WTC11 (cell line): Measurements from ENCODE around the gene SLC43A3. TPM values are rescaled to one million over a fixed set of nuclear protein-coding genes. Genes with fewer than 3 reads are reported as not detected.

Experiments used
- ATAC-seq: fragments of 200-7000 bp; cut with Tn5 transposase; 2 replicates; pipeline ENCODE4 v1.10.0; 2021; ENCODE audit warnings: mild to moderate bottlenecking, moderate library complexity
- CTCF ChIA-PET: fragments of 300-600 bp; sonication (Branson Sonifier 250); formaldehyde crosslinking; loops from one replicate; lab custom pipeline; 2021; ENCODE audit warnings: antibody characterized with exemption; lab: Charles Lee
- POLR2A ChIA-PET: fragments of 350-600 bp; sonication (Branson Sonifier 250); formaldehyde crosslinking; loops from one replicate; lab custom pipeline; 2021; ENCODE audit warnings: antibody characterized with exemption; lab: Charles Lee
- DNase-seq: peaks from one replicate; pipeline ENCODE4 v3.0.0; 2021; ENCODE audit warnings: low spot score
- H3K27ac Mint-ChIP-seq: 2 replicates; pipeline ENCODE4 v1.8.0; 2021; ENCODE audit warnings: mixed read lengths
- H3K27me3 Mint-ChIP-seq: 2 replicates; pipeline ENCODE4 v1.8.0; 2021; ENCODE audit warnings: low read depth, mild to moderate bottlenecking, moderate library complexity, mixed read lengths
- H3K36me3 Mint-ChIP-seq: 2 replicates; pipeline ENCODE4 v1.8.0; 2021; ENCODE audit warnings: mixed read lengths
- H3K4me1 Mint-ChIP-seq: 2 replicates; pipeline ENCODE4 v1.8.0; 2022; ENCODE audit warnings: mixed read lengths
- H3K4me3 Mint-ChIP-seq: 2 replicates; pipeline ENCODE4 v1.8.0; 2021; ENCODE audit warnings: mild to moderate bottlenecking, moderate library complexity, mixed read lengths
- H3K9me3 Mint-ChIP-seq: 2 replicates; pipeline ENCODE4 v1.8.0; 2021; ENCODE audit warnings: mixed read lengths
- AFF4 ChIP-seq: sonication (generic); formaldehyde crosslinking; IDR thresholded peaks from 2 replicates; pipeline ENCODE4 v1.8.1; 2023; ENCODE audit warnings: mild to moderate bottlenecking, missing genetic modification reagents, borderline replicate concordance
- CREB1 ChIP-seq: sonication (generic); formaldehyde crosslinking; IDR thresholded peaks from 2 replicates; pipeline ENCODE4 v1.8.0; 2023; ENCODE audit warnings: mild to moderate bottlenecking, missing genetic modification reagents
- CTCF ChIP-seq: fragments of 200-600 bp; IDR thresholded peaks from 2 replicates; pipeline ENCODE4 v1.8.0; 2022; ENCODE audit warnings: antibody characterized with exemption
- E2F4 ChIP-seq: sonication (generic); formaldehyde crosslinking; IDR thresholded peaks from 2 replicates; pipeline ENCODE4 v1.8.1; 2022; ENCODE audit warnings: low read depth, mild to moderate bottlenecking, moderate library complexity, missing genetic modification reagents, borderline replicate concordance
- E2F5 ChIP-seq: sonication (generic); formaldehyde crosslinking; IDR thresholded peaks from 2 replicates; pipeline ENCODE4 v1.8.1; 2022; ENCODE audit warnings: mild to moderate bottlenecking, moderate library complexity, missing genetic modification reagents
- EMX1 ChIP-seq: fragments of 250-450 bp; sonication (Bioruptor Pico); IDR thresholded peaks from 2 replicates; pipeline ENCODE4 v1.8.0; 2021; ENCODE audit warnings: mild to moderate bottlenecking
- ERG ChIP-seq: fragments of 250-450 bp; sonication (Bioruptor Pico); IDR thresholded peaks from 2 replicates; pipeline ENCODE4 v1.8.0; 2021; ENCODE audit warnings: mild to moderate bottlenecking
- ETV6 ChIP-seq: sonication (generic); formaldehyde crosslinking; IDR thresholded peaks from 2 replicates; pipeline ENCODE4 v1.8.1; 2022; ENCODE audit warnings: mild to moderate bottlenecking, missing genetic modification reagents
- FOXJ3 ChIP-seq: sonication (generic); formaldehyde crosslinking; IDR thresholded peaks from 2 replicates; pipeline ENCODE4 v1.9.0; 2021; ENCODE audit warnings: missing genetic modification reagents, mild to moderate bottlenecking, borderline replicate concordance
- GTF2I ChIP-seq: fragments of 250-450 bp; sonication (Bioruptor Pico); conservative IDR thresholded peaks from 2 replicates; pipeline ENCODE4 v1.4.0; 2021; ENCODE audit warnings: mild to moderate bottlenecking
- IRF1 ChIP-seq: sonication (generic); formaldehyde crosslinking; IDR thresholded peaks from 2 replicates; pipeline ENCODE4 v1.8.0; 2023; ENCODE audit warnings: missing genetic modification reagents
- JAZF1 ChIP-seq: fragments of 250-450 bp; sonication (Bioruptor Pico); IDR thresholded peaks from 2 replicates; pipeline ENCODE4 v1.9.0; 2021; ENCODE audit warnings: moderate library complexity, mild to moderate bottlenecking, inconsistent platforms
- JUN ChIP-seq: sonication (generic); formaldehyde crosslinking; IDR thresholded peaks from 2 replicates; pipeline ENCODE4 v1.8.0; 2023; ENCODE audit warnings: mild to moderate bottlenecking, missing genetic modification reagents
- MLX ChIP-seq: sonication (generic); formaldehyde crosslinking; IDR thresholded peaks from 2 replicates; pipeline ENCODE4 v1.8.1; 2023; ENCODE audit warnings: mild to moderate bottlenecking, missing genetic modification reagents, moderate library complexity
- NFATC4 ChIP-seq: fragments of 250-450 bp; sonication (Bioruptor Pico); IDR thresholded peaks from 2 replicates; pipeline ENCODE4 v1.9.0; 2021; ENCODE audit warnings: mild to moderate bottlenecking
- NFE2L1 ChIP-seq: sonication (generic); formaldehyde crosslinking; IDR thresholded peaks from 2 replicates; pipeline ENCODE4 v1.8.1; 2023; ENCODE audit warnings: missing genetic modification reagents
- NR1H2 ChIP-seq: sonication (generic); formaldehyde crosslinking; IDR thresholded peaks from 2 replicates; pipeline ENCODE4 v1.9.0; 2021; ENCODE audit warnings: mild to moderate bottlenecking, moderate library complexity, missing genetic modification reagents
- RORB ChIP-seq: fragments of 250-450 bp; sonication (Bioruptor Pico); IDR thresholded peaks from 2 replicates; pipeline ENCODE4 v1.9.0; 2021; ENCODE audit warnings: mild to moderate bottlenecking
- SMAD4 ChIP-seq: sonication (generic); formaldehyde crosslinking; IDR thresholded peaks from 2 replicates; pipeline ENCODE4 v1.8.0; 2022; ENCODE audit warnings: mild to moderate bottlenecking, missing genetic modification reagents
- SP1 ChIP-seq: sonication (generic); formaldehyde crosslinking; conservative IDR thresholded peaks from 2 replicates; pipeline ENCODE4 v1.8.1; 2022; ENCODE audit warnings: missing genetic modification reagents
- TP53 ChIP-seq: sonication (generic); formaldehyde crosslinking; IDR thresholded peaks from 2 replicates; pipeline ENCODE4 v1.8.1; 2023; ENCODE audit warnings: mild to moderate bottlenecking, missing genetic modification reagents
- USF1 ChIP-seq: sonication (generic); formaldehyde crosslinking; IDR thresholded peaks from 2 replicates; pipeline ENCODE4 v1.8.0; 2022; ENCODE audit warnings: mild to moderate bottlenecking, missing genetic modification reagents
- ZNF423 ChIP-seq: fragments of 250-450 bp; sonication (Bioruptor Pico); IDR thresholded peaks from 2 replicates; pipeline ENCODE4 v2.1.2; 2022; ENCODE audit warnings: mild to moderate bottlenecking, moderate library complexity
- ZSCAN18 ChIP-seq: fragments of 250-450 bp; sonication (Bioruptor Pico); IDR thresholded peaks from 2 replicates; pipeline ENCODE4 v2.1.2; 2022; ENCODE audit warnings: mild to moderate bottlenecking, moderate library complexity
- total RNA-seq: library from RNA; stranded (reverse); gene quantifications from 3 replicates; pipeline ENCODE4 v1.2.3, GENCODE V29; 2021

SLC43A3 gene
- total RNA-seq, 1 experiment from 2014 or later = 22.6 TPM

- peaks cover 4% of the 10 kb centered on the region for H3K27me3 Mint-ChIP-seq
- ATAC-seq (no peak), DNase-seq (no peak)
- CTCF ChIA-PET = interaction anchor here (0.7 to 1.4 kb wide), 4 partner anchors 11 to 86 kb away, joined by 3 to 4 read pairs (median 4); no protein-coding TSS in a partner anchor
- H3K4me1 Mint-ChIP-seq = peaks cover 10% of the 10 kb centered on the region
- no peak overlapping the region for H3K27ac Mint-ChIP-seq
- TF ChIP-seq FOXJ3 (CRISPR knock-in tag) = no peak
- TF ChIP-seq RORB (CRISPR knock-in tag) = no peak
- TF ChIP-seq SMAD4 (CRISPR knock-in tag) = no peak
- TF ChIP-seq NFATC4 = no peak
- no peak for TF ChIP-seq ETV6 (CRISPR knock-in tag)
- TF ChIP-seq JAZF1 (CRISPR knock-in tag) = no peak
- no peak for TF ChIP-seq ERG (CRISPR knock-in tag)
- TF ChIP-seq EMX1 = no peak
- no peak for TF ChIP-seq MLX (CRISPR knock-in tag)
- no peak for TF ChIP-seq E2F5 (CRISPR knock-in tag)
- no peak for TF ChIP-seq ZSCAN18
- no peak for TF ChIP-seq CTCF
- TF ChIP-seq IRF1 (CRISPR knock-in tag) = no peak
- TF ChIP-seq SP1 (CRISPR knock-in tag) = no peak
- TF ChIP-seq GTF2I (CRISPR knock-in tag) = no peak
- TF ChIP-seq CREB1 (CRISPR knock-in tag) = no peak
- no peak for TF ChIP-seq TP53 (CRISPR knock-in tag)
- no peak for TF ChIP-seq ZNF423
- TF ChIP-seq E2F4 = no peak
- no peak overlapping the region for H3K4me3 Mint-ChIP-seq
- POLR2A ChIA-PET = no interaction called here
- no peaks in the 10 kb centered on the region for H3K36me3 Mint-ChIP-seq
- peaks cover 6% of the 10 kb centered on the region for H3K9me3 Mint-ChIP-seq
Measured at GRCh38 chr11:57370941-57371340, 56.0 kb downstream of the SLC43A3 start.

- no peak overlapping the region for H3K27ac Mint-ChIP-seq
- CTCF ChIA-PET = interaction anchor here (1.4 kb wide), 2 partner anchors 11 to 25 kb away, joined by 4 read pairs; no protein-coding TSS in a partner anchor
- peaks cover 6% of the 10 kb centered on the region for H3K9me3 Mint-ChIP-seq
- peaks cover 17% of the 10 kb centered on the region for H3K4me1 Mint-ChIP-seq
- no peak for DNase-seq
- H3K4me3 Mint-ChIP-seq = no peak overlapping the region
- POLR2A ChIA-PET = no interaction called here
- H3K27me3 Mint-ChIP-seq = peaks cover 4% of the 10 kb centered on the region
- no peaks in the 10 kb centered on the region for H3K36me3 Mint-ChIP-seq
- ATAC-seq = no peak
- no peak for TF ChIP-seq NFE2L1 (CRISPR knock-in tag)
- TF ChIP-seq USF1 (CRISPR knock-in tag) = no peak
- TF ChIP-seq JUN = no peak
- no peak for TF ChIP-seq MLX (CRISPR knock-in tag)
- TF ChIP-seq ZNF423 = no peak
- TF ChIP-seq NR1H2 (CRISPR knock-in tag) = no peak
- TF ChIP-seq AFF4 (CRISPR knock-in tag) = no peak
Measured at GRCh38 chr11:57370251-57370650, 56.7 kb downstream of the SLC43A3 start.
